SK-N-SH treated with all-trans-retinoic acid at 6 μM for 48 hours (cell line): ENCODE measurements around the gene RNF114.
A peak's percentile ranks its signal among the peaks of the same experiment; 100 is the strongest.

Experiments
- ATAC-seq: fragments of 200-7000 bp; cut with Tn5 transposase; 3 replicates; pipeline ENCODE4 v1.9.1; 2020; ENCODE audit warnings: mild to moderate bottlenecking, moderate library complexity
- ARNTL ChIP-seq: fragments of 450-650 bp; formaldehyde crosslinking; IDR thresholded peaks from 2 replicates; pipeline ENCODE4 v1.5.0; 2020; ENCODE audit warnings: low read depth, mild to moderate bottlenecking, moderate library complexity, borderline replicate concordance
- BACH2 ChIP-seq: fragments of 250-450 bp; sonication (Bioruptor Pico); IDR thresholded peaks from 2 replicates; pipeline ENCODE4 v1.9.0; 2021; ENCODE audit warnings: mild to moderate bottlenecking, borderline replicate concordance
- CREB5 ChIP-seq: fragments of 250-450 bp; sonication (Bioruptor Pico); IDR thresholded peaks from 2 replicates; pipeline ENCODE4 v1.5.1; 2020; ENCODE audit warnings: low read depth, mild to moderate bottlenecking, moderate library complexity
- CSDC2 ChIP-seq: fragments of 250-450 bp; sonication (Bioruptor Pico); IDR thresholded peaks from 2 replicates; pipeline ENCODE4 v1.5.0; 2020; ENCODE audit warnings: mild to moderate bottlenecking, moderate library complexity
- GLIS3 ChIP-seq: fragments of 250-450 bp; sonication (Bioruptor Pico); IDR thresholded peaks from 2 replicates; pipeline ENCODE4 v1.5.0; 2020; ENCODE audit warnings: mild to moderate bottlenecking, moderate library complexity
- ISL1 ChIP-seq: fragments of 250-450 bp; sonication (Bioruptor Pico); IDR thresholded peaks from 2 replicates; pipeline ENCODE4 v2.1.2; 2022; ENCODE audit warnings: mild to moderate bottlenecking, moderate library complexity
- OSR1 ChIP-seq: fragments of 250-450 bp; sonication (Bioruptor Pico); IDR thresholded peaks from 2 replicates; pipeline ENCODE4 v1.8.0; 2022; ENCODE audit warnings: moderate library complexity, mild to moderate bottlenecking, inconsistent platforms
- PPARA ChIP-seq: fragments of 250-450 bp; sonication (Bioruptor Pico); IDR thresholded peaks from 2 replicates; pipeline ENCODE4 v1.5.0; 2020; ENCODE audit warnings: mild to moderate bottlenecking, borderline replicate concordance
- RARB ChIP-seq: fragments of 250-450 bp; sonication (Bioruptor Pico); IDR thresholded peaks from 2 replicates; pipeline ENCODE4 v1.8.0; 2021; ENCODE audit warnings: mild to moderate bottlenecking, moderate library complexity
- SNAI2 ChIP-seq: fragments of 250-450 bp; sonication (Bioruptor Pico); IDR thresholded peaks from 2 replicates; pipeline ENCODE4 v1.5.0; 2020; ENCODE audit warnings: mild to moderate bottlenecking, moderate library complexity
- TCF4 ChIP-seq: fragments of 250-450 bp; sonication (Bioruptor Pico); IDR thresholded peaks from 2 replicates; pipeline ENCODE4 v1.8.0; 2021; ENCODE audit warnings: mild to moderate bottlenecking, moderate library complexity, borderline replicate concordance
- TOX ChIP-seq: fragments of 250-450 bp; sonication (Bioruptor Pico); IDR thresholded peaks from 2 replicates; pipeline ENCODE4 v1.8.0; 2021; ENCODE audit warnings: mild to moderate bottlenecking, moderate library complexity, borderline replicate concordance
- TSHZ2 ChIP-seq: fragments of 250-450 bp; sonication (Bioruptor Pico); IDR thresholded peaks from 2 replicates; pipeline ENCODE4 v1.5.0; 2020; ENCODE audit warnings: mild to moderate bottlenecking, moderate library complexity
- ZC3H10 ChIP-seq: fragments of 250-450 bp; sonication (Bioruptor Pico); IDR thresholded peaks from 2 replicates; pipeline ENCODE4 v1.5.1; 2021; ENCODE audit warnings: mild to moderate bottlenecking, moderate library complexity
- ZFP3 ChIP-seq: fragments of 250-450 bp; sonication (Bioruptor Pico); IDR thresholded peaks from 2 replicates; pipeline ENCODE4 v1.5.0; 2020; ENCODE audit warnings: mild to moderate bottlenecking, moderate library complexity
- ZFP30 ChIP-seq: fragments of 450-650 bp; formaldehyde crosslinking; IDR thresholded peaks from 2 replicates; pipeline ENCODE4 v1.5.0; 2022; ENCODE audit warnings: mild to moderate bottlenecking, moderate library complexity
- ZNF565 ChIP-seq: fragments of 450-650 bp; formaldehyde crosslinking; conservative IDR thresholded peaks from 2 replicates; pipeline ENCODE4 v1.5.0; 2020; ENCODE audit warnings: low read depth, mild to moderate bottlenecking, moderate library complexity
- ZNF70 ChIP-seq: fragments of 450-650 bp; formaldehyde crosslinking; IDR thresholded peaks from 2 replicates; pipeline ENCODE4 v1.5.0; 2020; ENCODE audit warnings: mild to moderate bottlenecking, moderate library complexity
- ZNF8 ChIP-seq: fragments of 450-650 bp; formaldehyde crosslinking; IDR thresholded peaks from 2 replicates; pipeline ENCODE4 v1.5.0; 2020; ENCODE audit warnings: mild to moderate bottlenecking, moderate library complexity
- TF ChIP-seq, protein P1 (sequence below): fragments of 250-450 bp; sonication (Bioruptor Pico); IDR thresholded peaks from 2 replicates; pipeline ENCODE4 v1.5.1; 2021; ENCODE audit warnings: mild to moderate bottlenecking, moderate library complexity

RNF114 gene

GRCh38 chr20:49989234-49990065, 53.3 kb downstream of the RNF114 start:
- peak; percentile 77 for ATAC-seq

GRCh38 chr20:49990271-49990720, 54.1 kb downstream of the RNF114 start:
- ATAC-seq: peak; percentile 29
- TF ChIP-seq TCF4 (CRISPR knock-in tag): no peak
- no peak for TF ChIP-seq TOX (CRISPR knock-in tag)
- TF ChIP-seq TSHZ2: no peak
- no peak for TF ChIP-seq GLIS3 (CRISPR knock-in tag)
- TF ChIP-seq ZNF70 (CRISPR knock-in tag): no peak
- no peak for TF ChIP-seq ZFP30
- no peak for TF ChIP-seq OSR1 (CRISPR knock-in tag)
- TF ChIP-seq PPARA (CRISPR knock-in tag): no peak
- TF ChIP-seq CSDC2 (CRISPR knock-in tag): no peak
- TF ChIP-seq, protein P1, sequence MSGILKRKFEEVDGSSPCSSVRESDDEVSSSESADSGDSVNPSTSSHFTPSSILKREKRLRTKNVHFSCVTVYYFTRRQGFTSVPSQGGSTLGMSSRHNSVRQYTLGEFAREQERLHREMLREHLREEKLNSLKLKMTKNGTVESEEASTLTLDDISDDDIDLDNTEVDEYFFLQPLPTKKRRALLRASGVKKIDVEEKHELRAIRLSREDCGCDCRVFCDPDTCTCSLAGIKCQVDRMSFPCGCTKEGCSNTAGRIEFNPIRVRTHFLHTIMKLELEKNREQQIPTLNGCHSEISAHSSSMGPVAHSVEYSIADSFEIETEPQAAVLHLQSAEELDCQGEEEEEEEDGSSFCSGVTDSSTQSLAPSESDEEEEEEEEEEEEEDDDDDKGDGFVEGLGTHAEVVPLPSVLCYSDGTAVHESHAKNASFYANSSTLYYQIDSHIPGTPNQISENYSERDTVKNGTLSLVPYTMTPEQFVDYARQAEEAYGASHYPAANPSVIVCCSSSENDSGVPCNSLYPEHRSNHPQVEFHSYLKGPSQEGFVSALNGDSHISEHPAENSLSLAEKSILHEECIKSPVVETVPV (CRISPR knock-in tag): no peak
- TF ChIP-seq ZC3H10 (CRISPR knock-in tag): no peak
- no peak for TF ChIP-seq ZNF8 (CRISPR knock-in tag)
- TF ChIP-seq ZNF565 (CRISPR knock-in tag): no peak
- no peak for TF ChIP-seq SNAI2 (CRISPR knock-in tag)
- TF ChIP-seq ARNTL: no peak
- no peak for TF ChIP-seq RARB (CRISPR knock-in tag)

More at GRCh38 chr20:49989234-49990065, 53.3 kb downstream of the RNF114 start:
- TF ChIP-seq GLIS3 (CRISPR knock-in tag): no peak
- 0 out of 2 replicates have a peak, but pooled peaks have one; percentile 59 for TF ChIP-seq PPARA (CRISPR knock-in tag)
- TF ChIP-seq, protein P1 (CRISPR knock-in tag): no peak
- no peak for TF ChIP-seq BACH2 (CRISPR knock-in tag)
- TF ChIP-seq ZFP30: no peak
- no peak for TF ChIP-seq ZC3H10 (CRISPR knock-in tag)
- no peak for TF ChIP-seq SNAI2 (CRISPR knock-in tag)
- no peak for TF ChIP-seq OSR1 (CRISPR knock-in tag)
- no peak for TF ChIP-seq ZFP3 (CRISPR knock-in tag)
- no peak for TF ChIP-seq TCF4 (CRISPR knock-in tag)
- TF ChIP-seq TSHZ2: peak; percentile 12; the same call in 1 of the 2 replicates
- no peak for TF ChIP-seq ZNF565 (CRISPR knock-in tag)
- TF ChIP-seq ZNF8 (CRISPR knock-in tag): peak; percentile 36; the same call in 1 of the 2 replicates
- TF ChIP-seq CREB5 (CRISPR knock-in tag): no peak
- no peak for TF ChIP-seq TOX (CRISPR knock-in tag)
- TF ChIP-seq CSDC2 (CRISPR knock-in tag): no peak
- no peak for TF ChIP-seq ISL1 (CRISPR knock-in tag)
